ENCODE data around the gene HOXD9. TPM values are rescaled to one million over a fixed set of nuclear protein-coding genes. Genes with fewer than 3 reads are reported as not detected.
A peak's percentile ranks its signal among the peaks of the same experiment; 100 is the strongest.

Gene HOXD9
- total RNA-seq, result 1.7 TPM in 1 of 2 replicates, not detected in the other

DNA sequence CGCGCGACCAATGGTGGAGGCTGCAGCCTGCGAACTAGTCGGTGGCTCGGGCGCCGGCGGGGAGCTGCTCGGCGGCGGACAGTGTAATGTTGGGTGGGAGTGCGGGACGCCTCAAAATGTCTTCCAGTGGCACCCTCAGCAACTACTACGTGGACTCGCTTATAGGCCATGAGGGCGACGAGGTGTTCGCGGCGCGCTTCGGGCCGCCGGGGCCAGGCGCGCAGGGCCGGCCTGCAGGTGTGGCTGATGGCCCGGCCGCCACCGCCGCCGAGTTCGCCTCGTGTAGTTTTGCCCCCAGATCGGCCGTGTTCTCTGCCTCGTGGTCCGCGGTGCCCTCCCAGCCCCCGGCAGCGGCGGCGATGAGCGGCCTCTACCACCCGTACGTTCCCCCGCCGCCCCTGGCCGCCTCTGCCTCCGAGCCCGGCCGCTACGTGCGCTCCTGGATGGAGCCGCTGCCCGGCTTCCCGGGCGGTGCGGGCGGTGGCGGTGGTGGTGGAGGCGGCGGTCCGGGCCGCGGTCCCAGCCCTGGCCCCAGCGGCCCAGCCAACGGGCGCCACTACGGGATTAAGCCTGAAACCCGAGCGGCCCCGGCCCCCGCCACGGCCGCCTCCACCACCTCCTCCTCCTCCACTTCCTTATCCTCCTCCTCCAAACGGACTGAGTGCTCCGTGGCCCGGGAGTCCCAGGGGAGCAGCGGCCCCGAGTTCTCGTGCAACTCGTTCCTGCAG is at the start of gene HOXD9:
HOXD9 (plus strand) TSS at position 37 of the 728 bp plus-strand sequence; CDS start at position 87, 50 bp downstream.

GRCh38 chr2:176083796-176084261 is 38.7 kb upstream of the HOXD9 start, which contains the start of gene EVX2:
TSS of gene EVX2 (minus strand) at chr2:176083962. CDS start at chr2:176083776, 186 bp downstream.

GRCh38 chr2:176092270-176093144 is 30.0 kb upstream of the HOXD9 start, which contains the start of gene HOXD13:
TSS of gene HOXD13 (plus strand) at chr2:176092721. CDS start at chr2:176092891, 170 bp downstream.

GRCh38 chr2:176099728-176100546 is 22.6 kb upstream of the HOXD9 start, which contains the start of gene HOXD12:
TSS of gene HOXD12 (plus strand) at chr2:176099795. CDS start at chr2:176099802, 7 bp downstream.

DNA sequence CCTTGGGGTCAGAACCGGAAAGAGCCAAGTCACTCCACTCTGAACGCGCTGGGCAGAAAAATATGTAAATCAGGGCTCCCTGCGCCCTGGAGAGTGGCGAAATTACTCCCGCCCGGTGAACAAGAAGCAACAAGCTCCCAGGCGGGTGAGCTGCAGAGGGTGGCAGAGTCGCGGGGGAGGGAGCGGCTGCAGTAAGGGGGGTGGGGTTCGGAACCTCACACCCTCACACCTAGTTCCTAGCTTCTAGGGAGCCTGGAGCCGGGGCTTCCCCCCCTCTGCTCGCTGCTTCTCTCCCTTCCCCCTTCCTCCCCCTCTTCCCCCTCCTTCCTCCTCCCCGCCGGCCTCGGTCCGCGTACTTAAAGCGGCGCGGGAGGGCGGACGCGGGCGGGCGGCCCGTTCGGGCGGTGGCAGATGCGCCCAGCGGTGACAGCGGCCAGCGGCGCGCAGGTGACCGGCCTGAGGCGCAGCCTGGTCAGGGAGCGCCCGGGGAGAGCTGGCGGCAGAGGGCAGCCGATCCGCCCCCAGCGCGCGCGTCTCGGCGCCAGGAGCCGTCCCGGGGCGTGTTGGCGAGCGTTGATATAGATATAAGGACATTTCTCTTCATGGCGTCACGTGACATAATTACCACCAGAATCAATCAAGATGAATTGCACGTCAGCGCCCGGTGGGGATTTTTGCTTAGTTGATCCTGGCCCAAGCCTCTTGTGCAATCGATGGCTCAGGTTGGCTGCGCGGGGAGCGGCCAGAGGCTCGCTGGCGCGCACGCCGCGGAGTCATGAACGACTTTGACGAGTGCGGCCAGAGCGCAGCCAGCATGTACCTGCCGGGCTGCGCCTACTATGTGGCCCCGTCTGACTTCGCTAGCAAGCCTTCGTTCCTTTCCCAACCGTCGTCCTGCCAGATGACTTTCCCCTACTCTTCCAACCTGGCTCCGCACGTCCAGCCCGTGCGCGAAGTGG is 15.7 kb upstream of the HOXD9 start, which contains the start of gene HOXD11:
HOXD11 (plus strand) TSS at position 700 of the 959 bp plus-strand sequence; CDS start at position 776, 76 bp downstream.

DNA sequence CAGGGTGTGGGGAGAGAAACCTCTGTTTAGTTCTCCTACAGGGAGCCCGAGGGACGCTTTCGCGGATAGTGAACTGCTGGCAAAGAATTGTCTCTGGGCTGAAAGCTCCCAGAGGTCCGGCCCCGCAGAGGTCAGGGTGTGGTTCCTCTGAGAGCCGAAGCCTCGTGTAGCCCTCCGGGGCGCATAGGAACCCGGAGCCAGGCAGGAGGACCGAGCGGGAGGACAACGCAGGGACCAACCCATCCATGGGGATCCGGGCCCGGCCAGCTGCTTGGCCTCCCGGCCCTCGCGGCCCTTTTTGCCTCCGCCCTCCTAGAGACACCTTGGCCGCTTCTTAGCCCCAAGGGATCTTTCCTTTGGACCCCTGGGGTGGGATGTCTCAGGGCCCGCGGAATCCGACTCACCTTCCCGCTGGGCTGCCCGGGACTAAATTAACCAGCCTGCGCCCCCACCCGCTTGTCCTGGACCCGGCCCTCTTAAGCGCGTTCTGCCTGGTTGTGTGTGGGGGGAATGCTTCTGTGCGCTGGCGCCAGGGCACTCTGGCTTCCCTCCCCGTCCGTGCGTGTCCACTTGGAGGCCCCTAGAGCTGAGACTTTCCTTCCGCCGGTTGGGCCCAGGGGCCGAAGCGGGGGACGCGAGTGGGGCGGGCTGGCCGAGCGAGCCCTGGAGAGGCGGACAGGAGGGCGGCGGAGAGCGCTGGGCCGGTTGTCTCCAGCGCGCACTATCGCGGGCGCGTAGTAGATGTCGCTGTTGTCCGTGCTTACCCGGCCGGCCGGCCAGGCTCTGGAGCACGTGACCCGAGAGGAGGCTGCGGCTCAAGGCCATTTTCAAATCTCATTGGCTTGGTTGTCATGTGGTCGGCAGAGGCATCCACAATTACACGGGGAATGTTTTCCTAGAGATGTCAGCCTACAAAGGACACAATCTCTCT is 6.4 kb upstream of the HOXD9 start, which contains the start of gene HOXD10:
HOXD10 (plus strand) TSS at position 896 of the 931 bp plus-strand sequence. CDS start 56 bp downstream, outside the sequence.

DNA sequence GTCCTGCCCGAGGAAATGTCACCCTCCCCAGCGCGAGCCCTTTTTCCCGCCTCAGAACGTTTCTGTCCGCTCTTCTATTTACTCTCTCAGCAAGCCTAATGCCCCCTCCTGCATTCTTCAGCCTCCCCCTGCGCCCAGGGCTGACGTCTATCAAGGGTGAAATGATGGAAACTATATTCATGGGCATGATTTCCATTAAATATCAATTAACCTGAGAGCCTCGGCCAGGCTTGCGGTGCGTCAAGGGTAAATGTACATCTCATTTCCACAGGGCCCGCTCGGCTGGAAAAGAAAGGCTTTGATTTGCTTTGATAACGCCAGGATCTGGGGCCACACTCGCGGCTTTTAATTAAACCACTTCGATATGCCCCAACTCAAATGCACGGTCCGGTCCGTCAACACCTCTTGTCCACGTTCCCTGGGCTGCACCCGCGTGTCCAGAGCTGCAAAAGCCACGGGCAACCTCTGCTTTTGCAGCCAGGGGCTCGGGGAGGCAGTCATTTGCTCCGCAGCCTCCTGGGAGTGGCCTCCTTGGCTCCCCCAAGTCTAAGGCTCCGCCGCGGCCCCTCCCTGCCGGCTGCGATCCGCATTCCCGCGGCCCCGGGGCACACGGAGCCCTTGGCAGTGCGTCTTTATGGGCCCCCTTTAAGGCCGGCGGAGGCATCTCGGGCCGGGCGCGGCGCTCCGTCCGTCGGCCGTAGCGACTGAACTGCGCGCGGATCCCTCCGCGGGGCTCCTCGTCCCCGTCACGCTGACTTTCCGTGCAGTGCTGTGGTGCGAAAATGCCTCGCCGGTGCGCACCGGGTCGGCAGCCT is 6.7 kb downstream of the HOXD9 start, which contains the start of gene HOXD8:
HOXD8 (plus strand) TSS at position 724 of the 815 bp plus-strand sequence. CDS start 662 bp downstream, outside the sequence.

GRCh38 chr2:176151442-176152287 is 29.1 kb downstream of the HOXD9 start, which contains the start of gene HOXD4:
TSS of gene HOXD4 (plus strand) at chr2:176151550. CDS start at chr2:176151634, 84 bp downstream.

DNA sequence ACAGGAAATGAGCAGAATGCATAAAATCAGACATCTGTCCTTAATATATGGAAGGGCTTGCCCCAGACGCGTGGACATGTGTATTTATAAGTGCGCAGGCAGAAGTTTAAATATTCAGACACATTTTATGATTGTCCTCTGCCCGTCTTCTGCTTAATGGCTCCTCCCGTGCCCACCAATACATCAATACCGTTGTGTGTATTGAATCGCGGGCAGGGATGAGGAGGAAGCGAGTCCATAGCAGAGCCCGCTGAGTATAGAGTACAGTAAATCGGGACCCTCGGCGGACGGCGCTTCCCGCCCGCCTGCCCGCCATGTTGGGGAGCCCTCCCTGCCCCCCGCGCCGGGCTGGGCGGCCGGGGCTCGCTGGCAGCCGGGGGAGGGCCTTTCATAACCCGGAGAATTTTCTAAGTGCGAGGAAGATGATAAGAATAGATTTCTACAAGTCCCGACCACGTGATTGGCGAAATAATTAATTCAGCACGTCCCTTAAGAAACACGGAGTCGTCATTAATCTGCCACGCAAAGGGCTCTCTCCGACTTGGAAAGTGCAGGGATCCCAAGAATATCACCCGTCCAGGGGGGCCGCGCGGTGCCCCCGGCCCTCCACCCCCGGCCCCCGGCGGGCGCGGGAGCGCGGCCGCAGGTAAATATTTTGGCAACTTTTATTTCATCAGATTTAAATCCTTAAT is 34.4 kb downstream of the HOXD9 start, which contains the start of gene HOXD3:
HOXD3 (plus strand) TSS at position 501 of the 692 bp plus-strand sequence. CDS start 11,808 bp downstream, outside the sequence.

Small RNA genes lying within 50 kb of the gene (small RNA-seq; reads per million reads assigned to genes)
- gene MIR10B (ENCODE audit: low replicate concordance), result 1,024 reads per million, percentile 99 among the genes with 10 or more reads in this experiment

Other genes with a start within 250 kb of the HOXD9 start
- gene LNPK, start 120.5 kb upstream of the HOXD9 start, total RNA-seq, result 8.1 and 50.4 TPM in 2 replicates
- not detected in 2 replicates for gene EVX2, start 38.8 kb upstream of the HOXD9 start, total RNA-seq
- gene HOXD13, start 30.0 kb upstream of the HOXD9 start, total RNA-seq, result not detected in 2 replicates
- 0.22 TPM in 1 of 2 replicates, not detected in the other for gene HOXD12, start 22.9 kb upstream of the HOXD9 start, total RNA-seq
- 0.22 and 5.4 TPM in 2 replicates for gene HOXD11, start 15.4 kb upstream of the HOXD9 start, total RNA-seq
- 0.66 and 6.3 TPM in 2 replicates for gene HOXD10, start 5.9 kb upstream of the HOXD9 start, total RNA-seq
- gene HOXD8, start 7.0 kb downstream of the HOXD9 start, total RNA-seq, result 6.3 TPM in 1 of 2 replicates, not detected in the other
- gene HOXD4, start 28.8 kb downstream of the HOXD9 start, total RNA-seq, result 0.22 and 1.4 TPM in 2 replicates
- gene HOXD3, start 34.6 kb downstream of the HOXD9 start, total RNA-seq, result 2.6 TPM in 1 of 2 replicates, not detected in the other
- 0.14 TPM in 1 of 2 replicates, not detected in the other for gene HOXD1, start 65.9 kb downstream of the HOXD9 start, total RNA-seq
- 13.1 and 22.8 TPM in 2 replicates for gene MTX2, start 146.7 kb downstream of the HOXD9 start, total RNA-seq

Measured in placental pericyte (primary cell).